Endothelial cell of umbilical vein (primary cell): Measurements from ENCODE around the gene ARHGAP32. TPM values are rescaled to one million over a fixed set of nuclear protein-coding genes. Genes with fewer than 3 reads are reported as not detected.

Experiments
- BruUV-seq: library from RNA; stranded (reverse); fragments of 400-500 nt; replicated peaks from 2 replicates; lab custom pipeline; 2021; lab: Mats Ljungman, UMichigan
- CTCF ChIA-PET: fragments of 300-600, 350-600 bp; sonication (Branson Sonifier 250); formaldehyde crosslinking; loops from one replicate; lab custom pipeline; 2021; ENCODE audit warnings: antibody characterized with exemption, inconsistent platforms; lab: Charles Lee
- POLR2A ChIA-PET: fragments of 300-600, 350-600 bp; sonication (Branson Sonifier 250); formaldehyde crosslinking; loops from one replicate; lab custom pipeline; 2021; ENCODE audit warnings: antibody characterized with exemption, inconsistent platforms; lab: Charles Lee
- DNase-seq: peaks from one replicate; pipeline ENCODE4 v3.0.0-alpha.2; 2011; ENCODE audit warnings: low read depth, low spot score
- FAIRE-seq: peaks from 2 replicates; lab custom pipeline; 2011; peaks lifted over from hg19 to GRCh38; lab: Jason Lieb, UNC
- H2AFZ ChIP-seq: 2 replicates; pipeline ENCODE4 v1.6.0; 2012; ENCODE audit warnings: low read depth, low read length, control low read depth, inconsistent platforms
- H3K27ac ChIP-seq: 2 replicates; pipeline ENCODE4 v1.5.1; 2011; ENCODE audit warnings: low read depth, mild to moderate bottlenecking, control low read depth, low read length, moderate library complexity; ENCODE audit not compliant: insufficient read depth
- H3K27me3 ChIP-seq, 2 experiments: 2 replicates each; pipeline versions ENCODE4 v1.6.0 to v1.6.1; 2011; ENCODE audit warnings: low read length in 2 of 2, mixed read lengths in 1 of 2; ENCODE audit not compliant: control insufficient read depth in 2 of 2, insufficient read depth in 2 of 2
- H3K36me3 ChIP-seq, 2 experiments: 2 replicates in 1 of 2; 3 replicates in 1 of 2; pipeline ENCODE4 v1.5.1; 2011; ENCODE audit warnings: low read length in 2 of 2, mild to moderate bottlenecking in 1 of 2, moderate library complexity in 1 of 2; ENCODE audit not compliant: control insufficient read depth in 2 of 2, insufficient read depth in 2 of 2; ENCODE audit errors: extremely low read depth in 1 of 2
- H3K4me1 ChIP-seq: 3 replicates; pipeline ENCODE4 v1.5.1; 2011; ENCODE audit warnings: mild to moderate bottlenecking, low read length; ENCODE audit not compliant: control insufficient read depth, insufficient read depth; ENCODE audit errors: extremely low read depth
- H3K4me2 ChIP-seq: 2 replicates; pipeline ENCODE4 v1.6.1; 2011; ENCODE audit warnings: low read length, control low read depth, mixed read lengths; ENCODE audit not compliant: insufficient read depth
- H3K4me3 ChIP-seq, 3 experiments: fragments of 200-600 bp in 1 of 3; sonication (generic), shearing (Covaris generic) in 1 of 3; replicated peaks in 1 of 3; 2 replicates each; pipeline ENCODE4 v1.5.1; 2011 to 2016; ENCODE audit warnings: control low read depth in 3 of 3, low read length in 3 of 3, mild to moderate bottlenecking in 2 of 3, inconsistent platforms in 1 of 3, low read depth in 1 of 3, moderate library complexity in 1 of 3; ENCODE audit not compliant: insufficient read depth in 1 of 3
- H3K79me2 ChIP-seq: 2 replicates; pipeline ENCODE4 v1.6.0; 2012; ENCODE audit warnings: low read length, inconsistent platforms; ENCODE audit not compliant: control insufficient read depth, insufficient read depth
- H3K9ac ChIP-seq: replicated peaks from 2 replicates; pipeline ENCODE3; 2011; ENCODE audit warnings: low read length, control low read depth; ENCODE audit not compliant: insufficient read depth; ENCODE audit errors: extremely low read depth
- H3K9me1 ChIP-seq: replicated peaks from 3 replicates; pipeline ENCODE4 v1.6.0; 2011; ENCODE audit warnings: mild to moderate bottlenecking, low read length; ENCODE audit not compliant: control insufficient read depth, insufficient read depth; ENCODE audit errors: extremely low read depth
- H3K9me3 ChIP-seq: replicated peaks from 2 replicates; pipeline ENCODE4 v1.5.1; 2012; ENCODE audit warnings: low read length, inconsistent platforms; ENCODE audit not compliant: control insufficient read depth, insufficient read depth
- H4K20me1 ChIP-seq: replicated peaks from 2 replicates; pipeline ENCODE3; 2011; ENCODE audit warnings: mild to moderate bottlenecking, low read length; ENCODE audit not compliant: control insufficient read depth, insufficient read depth; ENCODE audit errors: extremely low read depth
- CTCF ChIP-seq, 2 donors: IDR thresholded peaks; 1 replicate in 1 of 2; 2 replicates in 1 of 2; pipeline ENCODE4 v1.5.1; 2011; ENCODE audit warnings: low read length in 2 of 2, mild to moderate bottlenecking in 2 of 2, moderate library complexity in 2 of 2, control low read depth in 1 of 2, inconsistent platforms in 1 of 2, low read depth in 1 of 2; ENCODE audit not compliant: insufficient read depth in 1 of 2; ENCODE audit errors: extremely low read depth in 1 of 2
- EZH2 ChIP-seq: IDR thresholded peaks from 2 replicates; pipeline ENCODE4 v1.6.1; 2012; ENCODE audit warnings: borderline replicate concordance, low read depth, mild to moderate bottlenecking, moderate library complexity, low read length, inconsistent platforms; ENCODE audit not compliant: severe bottlenecking
- FOS ChIP-seq: IDR thresholded peaks from 2 replicates; pipeline ENCODE4 v1.6.1; 2011; ENCODE audit warnings: mild to moderate bottlenecking, low read length, moderate library complexity, borderline replicate concordance; ENCODE audit not compliant: insufficient read depth
- GATA2 ChIP-seq: IDR thresholded peaks from 2 replicates; pipeline ENCODE4 v1.7.0; 2011; ENCODE audit warnings: low read depth, mild to moderate bottlenecking, moderate library complexity, mixed read lengths, low read length; ENCODE audit not compliant: insufficient read length, insufficient read depth
- JUN ChIP-seq: IDR thresholded peaks from 2 replicates; pipeline ENCODE4 v1.6.1; 2011; ENCODE audit warnings: borderline replicate concordance, low read depth; ENCODE audit not compliant: insufficient read length, insufficient read depth
- MAX ChIP-seq: IDR thresholded peaks from 2 replicates; pipeline ENCODE4 v1.6.1; 2011; ENCODE audit not compliant: insufficient read depth, insufficient read length
- MYC ChIP-seq: IDR thresholded peaks from one replicate; pipeline ENCODE4 v1.6.1; 2011; ENCODE audit warnings: mild to moderate bottlenecking, low read depth, low read length
- POLR2A ChIP-seq: IDR thresholded peaks from 2 replicates; pipeline ENCODE4 v1.6.1; 2012; ENCODE audit warnings: low read depth, mild to moderate bottlenecking, control low read depth, low read length
- POLR2AphosphoS5 ChIP-seq: IDR thresholded peaks from 2 replicates; pipeline ENCODE4 v1.6.1; 2012; ENCODE audit warnings: low read depth, mild to moderate bottlenecking, control low read depth, low read length, moderate library complexity; ENCODE audit not compliant: insufficient read depth
- dilution Hi-C: fragments of 300-500 bp; cut with MboI; formaldehyde crosslinking; loops from one replicate; pipeline ENCODE4 v1.15.0; 2019; ENCODE audit warnings: low sequenced_read_pairs; ENCODE audit not compliant: extremely low pct_ligation_motif_present
- intact Hi-C: fragments of 100-400 bp; cut with micrococcal nuclease; formaldehyde crosslinking; loops from one replicate; pipeline ENCODE4 v1.10.0; 2022
- polyA plus RNA-seq, 4 experiments: library from polyadenylated mRNA; depleted of rRNA in 3 of 4; stranded (reverse) in 3 of 4; unstranded in 1 of 4; fragments of >200 nt; gene quantifications; 2 replicates each; pipeline versions ENCODE4 v1.2.1 to v1.2.3, GENCODE V29; 2011 to 2012; ENCODE audit warnings: missing spikeins in 1 of 4
- total RNA-seq: library from RNA; stranded (reverse); gene quantifications from 2 replicates; pipeline ENCODE4 v1.2.3, GENCODE V29; 2021

Gene ARHGAP32
- total and polyA plus RNA-seq, 2 donors (not counting 3 experiments of a cell fraction or from before 2014, with no cell fraction given) = 3.4 to 9.1 TPM

- POLR2A ChIA-PET = no interaction called here
Observed at GRCh38 chr11:129018126-129018525, 174.0 kb downstream of the ARHGAP32 start.

GRCh38 chr11:129013737-129014475 lies 178.2 kb downstream of the ARHGAP32 start:
- Histone ChIP-seq H3K9me1 (no peaks in the 10 kb centered on the region), H3K4me1 (no peaks in the 10 kb centered on the region), H2AFZ (no peak overlapping the region), H3K79me2 (no peaks in the 10 kb centered on the region), H3K4me3 (no peak overlapping the region), H3K9ac (no peak overlapping the region), H3K9me3 (no peaks in the 10 kb centered on the region), H4K20me1 (no peaks in the 10 kb centered on the region), H3K27me3 (no peaks in the 10 kb centered on the region), H3K4me2 (no peak overlapping the region), H3K27ac (no peak overlapping the region), H3K36me3 (no peaks in the 10 kb centered on the region)
- intact Hi-C loops = no loop called here
- TF ChIP-seq MAX (no peak), JUN (no peak), MYC (no peak), POLR2A (no peak), EZH2 (no peak), FOS (no peak), CTCF (IDR thresholded peaks at IDR 0.05; ENCODE audit: extremely low read depth in 1 of 2, insufficient read depth in 1 of 2, low read depth in 1 of 2, low read length in 2 of 2) (no peak), GATA2 (no peak), POLR2AphosphoS5 (no peak)
- dilution Hi-C loops = no loop called here
- FAIRE-seq (no peak), DNase-seq (no peak)
- no TSS peak for BruUV-seq
- ChIA-PET CTCF (no interaction called here), POLR2A (no interaction called here)

More at GRCh38 chr11:129018126-129018525, 174.0 kb downstream of the ARHGAP32 start:
- no peaks in the 10 kb centered on the region for H3K9me1 ChIP-seq
- no peak overlapping the region for H3K4me3 ChIP-seq
- dilution Hi-C loops = no loop called here
- no peaks in the 10 kb centered on the region for H4K20me1 ChIP-seq
- DNase-seq (no peak), FAIRE-seq (no peak)
- H2AFZ ChIP-seq = no peak overlapping the region
- no peak overlapping the region for H3K4me2 ChIP-seq
- no TSS peak for BruUV-seq
- CTCF ChIA-PET = no interaction called here
- TF ChIP-seq FOS = no peak
- TF ChIP-seq MYC = no peak
- TF ChIP-seq GATA2 = no peak
- no peak for TF ChIP-seq MAX
- no peak for TF ChIP-seq EZH2
- H3K9ac ChIP-seq = no peak overlapping the region
- peaks cover 5% of the 10 kb centered on the region for H3K4me1 ChIP-seq
- no peaks in the 10 kb centered on the region for H3K9me3 ChIP-seq
- intact Hi-C loops = no loop called here
- no peaks in the 10 kb centered on the region for H3K79me2 ChIP-seq
- no peaks in the 10 kb centered on the region for H3K36me3 ChIP-seq
- no peak overlapping the region for H3K27ac ChIP-seq
- no peaks in the 10 kb centered on the region for H3K27me3 ChIP-seq
